HEK293 (cell line): ENCODE results near the gene SP7.

Experiments used
- YY1 ChIP-seq: fragments of 450-650 bp; formaldehyde crosslinking; IDR thresholded peaks from 2 replicates; pipeline ENCODE4 v1.5.1; 2018; ENCODE audit warnings: missing biosample characterization, missing genetic modification characterization
- ZBTB7A ChIP-seq: fragments of 450-650 bp; formaldehyde crosslinking; IDR thresholded peaks from 2 replicates; pipeline ENCODE4 v1.5.1; 2016; ENCODE audit warnings: low read depth, missing biosample characterization, missing genetic modification characterization
- ZNF133 ChIP-seq: fragments of 450-650 bp; formaldehyde crosslinking; IDR thresholded peaks from 2 replicates; pipeline ENCODE4 v1.5.1; 2016; ENCODE audit warnings: missing biosample characterization, missing genetic modification characterization
- ZNF549 ChIP-seq: fragments of 450-650 bp; IDR thresholded peaks from 2 replicates; pipeline ENCODE4 v1.5.1; 2018; ENCODE audit warnings: missing biosample characterization, missing genetic modification characterization, mild to moderate bottlenecking, inconsistent platforms, moderate library complexity
- ZSCAN30 ChIP-seq: fragments of 450-650 bp; IDR thresholded peaks from 2 replicates; pipeline ENCODE4 v1.5.1; 2018; ENCODE audit warnings: missing biosample characterization, mild to moderate bottlenecking, missing genetic modification characterization, moderate library complexity

GRCh38 chr12:53279888-53280498 is 56.2 kb downstream of the SP7 start:
- no peak for TF ChIP-seq ZNF133 (tag by site-specific recombination)
- TF ChIP-seq ZBTB7A (tag by site-specific recombination): no peak
- no peak for TF ChIP-seq ZNF549
- no peak for TF ChIP-seq YY1
- no peak for TF ChIP-seq ZSCAN30
